WERI-Rb-1 (cell line): ENCODE results near the gene MTMR12.

Experiments
- DNase-seq: peaks from one replicate; pipeline ENCODE4 v3.0.0-alpha.2; 2020
- H3K27ac ChIP-seq: fragments of 250-450 bp; sonication (Bioruptor Pico); 2 replicates; pipeline ENCODE4 v1.5.1; 2020; ENCODE audit warnings: mild to moderate bottlenecking, moderate library complexity
- H3K27me3 ChIP-seq: fragments of 250-450 bp; sonication (Bioruptor Pico); 2 replicates; pipeline ENCODE4 v1.5.1; 2021; ENCODE audit warnings: mild to moderate bottlenecking, low read depth, moderate library complexity; ENCODE audit not compliant: insufficient read depth, severe bottlenecking
- H3K36me3 ChIP-seq: fragments of 250-450 bp; sonication (Bioruptor Pico); 2 replicates; pipeline ENCODE4 v1.5.1; 2020; ENCODE audit warnings: mild to moderate bottlenecking, moderate library complexity
- H3K4me3 ChIP-seq: 2 replicates; pipeline ENCODE4 v1.5.1; 2011; ENCODE audit warnings: low read depth, mild to moderate bottlenecking, control low read depth, low read length
- H3K9me3 ChIP-seq: fragments of 250-450 bp; sonication (Bioruptor Pico); 2 replicates; pipeline ENCODE4 v1.5.1; 2021; ENCODE audit warnings: mild to moderate bottlenecking, moderate library complexity; ENCODE audit not compliant: severe bottlenecking
- TF ChIP-seq, protein P1 (sequence below): IDR thresholded peaks from 2 replicates; pipeline ENCODE4 v1.5.1; 2011; ENCODE audit warnings: low read depth, mild to moderate bottlenecking, control low read depth, inconsistent platforms, low read length

MTMR12 gene

DNA sequence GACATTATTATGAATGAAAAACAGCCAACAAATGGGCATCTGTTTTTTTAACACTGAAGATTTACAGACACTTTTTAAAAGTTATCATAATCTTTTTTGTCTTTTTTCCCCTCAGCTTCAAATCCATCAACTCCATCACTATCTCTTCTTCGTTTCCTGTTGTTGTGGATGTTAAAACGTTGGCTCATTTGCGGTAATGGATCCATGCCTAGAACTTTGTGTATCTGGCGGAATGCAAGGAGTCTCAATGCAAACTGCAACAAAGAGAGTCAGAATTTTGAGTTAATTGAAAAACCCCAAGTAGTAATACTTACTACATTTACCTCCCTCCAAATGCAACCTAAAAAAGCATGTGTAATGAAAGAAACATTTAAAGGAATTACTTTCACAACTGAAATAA lies 42.9 kb upstream of the MTMR12 start:
- H3K36me3 ChIP-seq, result peaks cover 37% of the 10 kb centered on the region
- H3K9me3 ChIP-seq, result no peaks in the 10 kb centered on the region
- TF ChIP-seq, protein P1, sequence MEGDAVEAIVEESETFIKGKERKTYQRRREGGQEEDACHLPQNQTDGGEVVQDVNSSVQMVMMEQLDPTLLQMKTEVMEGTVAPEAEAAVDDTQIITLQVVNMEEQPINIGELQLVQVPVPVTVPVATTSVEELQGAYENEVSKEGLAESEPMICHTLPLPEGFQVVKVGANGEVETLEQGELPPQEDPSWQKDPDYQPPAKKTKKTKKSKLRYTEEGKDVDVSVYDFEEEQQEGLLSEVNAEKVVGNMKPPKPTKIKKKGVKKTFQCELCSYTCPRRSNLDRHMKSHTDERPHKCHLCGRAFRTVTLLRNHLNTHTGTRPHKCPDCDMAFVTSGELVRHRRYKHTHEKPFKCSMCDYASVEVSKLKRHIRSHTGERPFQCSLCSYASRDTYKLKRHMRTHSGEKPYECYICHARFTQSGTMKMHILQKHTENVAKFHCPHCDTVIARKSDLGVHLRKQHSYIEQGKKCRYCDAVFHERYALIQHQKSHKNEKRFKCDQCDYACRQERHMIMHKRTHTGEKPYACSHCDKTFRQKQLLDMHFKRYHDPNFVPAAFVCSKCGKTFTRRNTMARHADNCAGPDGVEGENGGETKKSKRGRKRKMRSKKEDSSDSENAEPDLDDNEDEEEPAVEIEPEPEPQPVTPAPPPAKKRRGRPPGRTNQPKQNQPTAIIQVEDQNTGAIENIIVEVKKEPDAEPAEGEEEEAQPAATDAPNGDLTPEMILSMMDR, result no peak

GRCh38 chr5:32353420-32353819 lies 40.7 kb upstream of the MTMR12 start:
- no peak overlapping the region for H3K27ac ChIP-seq
- TF ChIP-seq, protein P1, result no peak
- peaks cover 23% of the 10 kb centered on the region for H3K36me3 ChIP-seq
- no peak for DNase-seq
- no peaks in the 10 kb centered on the region for H3K27me3 ChIP-seq
- no peak overlapping the region for H3K4me3 ChIP-seq
- no peaks in the 10 kb centered on the region for H3K9me3 ChIP-seq

More for the DNA sequence above, 42.9 kb upstream of the MTMR12 start:
- no peaks in the 10 kb centered on the region for H3K27me3 ChIP-seq
- no peak overlapping the region for H3K27ac ChIP-seq
- DNase-seq, result no peak
- H3K4me3 ChIP-seq, result no peak overlapping the region

GRCh38 chr5:32352685-32353084 lies 39.9 kb upstream of the MTMR12 start:
- Histone ChIP-seq H3K27ac (no peak overlapping the region), H3K36me3 (peaks cover 18% of the 10 kb centered on the region), H3K27me3 (no peaks in the 10 kb centered on the region), H3K9me3 (peaks cover 3% of the 10 kb centered on the region), H3K4me3 (no peak overlapping the region)
- DNase-seq, result no peak
- TF ChIP-seq, protein P1, result no peak

- peaks cover 17% of the 10 kb centered on the region for H3K9me3 ChIP-seq
- H3K27me3 ChIP-seq, result no peaks in the 10 kb centered on the region
- no peak overlapping the region for H3K27ac ChIP-seq
- TF ChIP-seq, protein P1, result no peak
- no peak overlapping the region for H3K4me3 ChIP-seq
- H3K36me3 ChIP-seq, result no peaks in the 10 kb centered on the region
- no peak for DNase-seq
Measured at GRCh38 chr5:32346869-32347268, 34.1 kb upstream of the MTMR12 start.

DNA sequence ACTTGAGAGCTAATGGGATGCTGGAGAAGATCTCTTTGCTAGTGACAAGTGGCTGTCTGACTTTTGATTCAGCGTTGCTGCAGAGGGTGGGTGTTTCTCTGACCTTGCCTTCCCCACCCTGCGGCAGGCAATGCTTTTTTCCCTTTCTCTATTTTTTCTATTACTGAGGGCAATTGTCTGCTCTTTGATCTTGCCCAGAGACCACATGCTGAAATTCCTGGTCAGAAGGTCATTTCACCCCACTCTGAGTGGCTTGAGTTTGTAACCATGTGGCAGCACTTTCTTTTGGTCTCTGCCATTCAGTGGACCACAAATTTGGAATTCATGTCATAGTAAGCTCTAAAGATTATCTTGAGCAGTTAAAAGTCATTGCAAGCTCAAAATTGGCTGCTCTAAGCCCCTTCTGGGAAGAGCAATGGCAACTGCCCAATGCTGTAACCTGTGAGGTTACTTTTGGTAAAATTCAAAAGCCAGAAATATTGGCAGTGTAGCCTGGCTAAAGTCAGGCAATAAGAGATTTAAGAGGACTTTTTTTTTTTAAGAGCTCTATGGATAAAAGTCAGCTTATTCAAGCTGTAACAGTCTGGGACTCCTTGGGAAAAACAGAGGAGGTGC lies 30.4 kb upstream of the MTMR12 start:
- no peaks in the 10 kb centered on the region for H3K36me3 ChIP-seq
- H3K9me3 ChIP-seq, result peaks cover 42% of the 10 kb centered on the region

More for the DNA sequence above, 30.4 kb upstream of the MTMR12 start:
- no peak overlapping the region for H3K4me3 ChIP-seq
- no peaks in the 10 kb centered on the region for H3K27me3 ChIP-seq
- TF ChIP-seq, protein P1, result no peak
- no peak for DNase-seq
- no peak overlapping the region for H3K27ac ChIP-seq
